K562 (cell line): ENCODE measurements around the gene SLC1A4. TPM values are rescaled to one million over a fixed set of nuclear protein-coding genes. Genes with fewer than 3 reads are reported as not detected.

ENCODE experiments used
- ARNT ChIP-seq, 2 experiments: fragments of 450-650 bp; IDR thresholded peaks; 2 replicates each; pipeline ENCODE4 v1.6.1; 2016; ENCODE audit warnings: mild to moderate bottlenecking in 1 of 2
- ASH1L ChIP-seq: fragments of 450-650 bp; IDR thresholded peaks from 2 replicates; pipeline ENCODE4 v1.6.1; 2018; ENCODE audit warnings: borderline replicate concordance, mild to moderate bottlenecking, low read depth; ENCODE audit not compliant: partially characterized antibody
- ATF3 ChIP-seq, 2 experiments: fragments of 450-650 bp in 1 of 2; sonication (generic) in 1 of 2; formaldehyde crosslinking in 1 of 2; IDR thresholded peaks in 1 of 2; conservative IDR thresholded peaks in 1 of 2; 2 replicates each; pipeline versions ENCODE4 v1.6.1 to v1.8.1; 2016 to 2023; ENCODE audit warnings: mild to moderate bottlenecking in 2 of 2, moderate library complexity in 2 of 2, inconsistent platforms in 1 of 2, missing genetic modification reagents in 1 of 2
- ATF6 ChIP-seq: sonication (generic); formaldehyde crosslinking; IDR thresholded peaks from 2 replicates; pipeline ENCODE4 v1.4.0; 2020; ENCODE audit warnings: mild to moderate bottlenecking, missing genetic modification reagents
- DIDO1 ChIP-seq: fragments of 450-650 bp; IDR thresholded peaks from 2 replicates; pipeline ENCODE4 v1.6.1; 2016; ENCODE audit warnings: low read depth, missing biosample characterization, missing genetic modification characterization
- HNRNPK ChIP-seq: fragments of 200-400 bp; formaldehyde crosslinking; IDR thresholded peaks from one replicate; pipeline ENCODE4 v1.6.1; 2018; ENCODE audit warnings: mild to moderate bottlenecking, low read depth, low read length; ENCODE audit not compliant: poor library complexity, severe bottlenecking
- HNRNPL ChIP-seq: fragments of 200-400 bp; formaldehyde crosslinking; IDR thresholded peaks from 2 replicates; pipeline ENCODE4 v1.6.1; 2017; ENCODE audit warnings: low read depth, mild to moderate bottlenecking, low read length
- MEIS2 ChIP-seq: fragments of 450-650 bp; IDR thresholded peaks from 2 replicates; pipeline ENCODE4 v1.6.1; 2014; ENCODE audit warnings: mild to moderate bottlenecking; ENCODE audit not compliant: partially characterized antibody
- NR1H2 ChIP-seq: sonication (generic); formaldehyde crosslinking; IDR thresholded peaks from 2 replicates; pipeline ENCODE4 v1.4.0; 2020; ENCODE audit warnings: mild to moderate bottlenecking, missing genetic modification reagents
- ZBTB5 ChIP-seq: fragments of 450-650 bp; IDR thresholded peaks from 2 replicates; pipeline ENCODE4 v1.6.1; 2017; ENCODE audit warnings: antibody characterized with exemption
- ZNF165 ChIP-seq: fragments of 250-450 bp; sonication (Bioruptor Pico); IDR thresholded peaks from 2 replicates; pipeline ENCODE4 v1.4.0; 2020; ENCODE audit warnings: borderline replicate concordance
- ZNF212 ChIP-seq: fragments of 450-650 bp; formaldehyde crosslinking; IDR thresholded peaks from 2 replicates; pipeline ENCODE4 v1.4.0; 2020; ENCODE audit warnings: mild to moderate bottlenecking
- ZNF3 ChIP-seq: fragments of 250-450 bp; sonication (Bioruptor Pico); IDR thresholded peaks from 2 replicates; pipeline ENCODE4 v1.5.0; 2021; ENCODE audit warnings: mild to moderate bottlenecking, moderate library complexity
- ZNF77 ChIP-seq: fragments of 250-450 bp; sonication (Bioruptor Pico); IDR thresholded peaks from 2 replicates; pipeline ENCODE4 v1.5.0; 2020
- polyA plus RNA-seq, 8 experiments: library from polyadenylated mRNA; depleted of rRNA in 4 of 8; stranded (reverse) in 5 of 8; unstranded in 3 of 8; fragments of >200 nt; fragmentation: Nextera tagmentation in 2 of 8; fragmentation: Illumina TruSeq in 1 of 8; extraction: Ambion mirVana in 2 of 8; extraction: Trizol in 1 of 8; gene quantifications; 2 replicates each; pipeline versions ENCODE4 v1.2.1 to v1.2.3, GENCODE V29; 2011 to 2014; ENCODE audit warnings: inconsistent platforms in 1 of 8, missing spikeins in 1 of 8
- total RNA-seq, 7 experiments: library from RNA; depleted of rRNA in 6 of 7; stranded (reverse); fragments of >200 nt in 6 of 7; fragmentation: Illumina TruSeq in 2 of 7; extraction: Trizol in 2 of 7; gene quantifications; 2 replicates each; pipeline versions ENCODE4 v1.2.1 to v1.2.3, GENCODE V29; 2011 to 2021; ENCODE audit warnings: low replicate concordance in 1 of 7
- TF ChIP-seq, protein P1 (sequence below): fragments of 250-450 bp; sonication (Bioruptor Pico); IDR thresholded peaks from 2 replicates; pipeline ENCODE4 v1.8.0; 2021; ENCODE audit warnings: mild to moderate bottlenecking, moderate library complexity
- TF ChIP-seq, protein P2 (sequence below): fragments of 450-650 bp; IDR thresholded peaks from 2 replicates; pipeline ENCODE4 v1.6.1; 2018; ENCODE audit not compliant: partially characterized antibody

SLC1A4 gene
- total and polyA plus RNA-seq, 9 of the 15 experiments (the other 6 are each of a cell fraction or from before 2014, with no cell fraction given) = 4.4 to 24.0 (median 10.9) TPM

- TF ChIP-seq ATF6 (CRISPR knock-in tag) = no peak
- no peak for TF ChIP-seq ZNF165 (CRISPR knock-in tag)
- TF ChIP-seq, protein P1, sequence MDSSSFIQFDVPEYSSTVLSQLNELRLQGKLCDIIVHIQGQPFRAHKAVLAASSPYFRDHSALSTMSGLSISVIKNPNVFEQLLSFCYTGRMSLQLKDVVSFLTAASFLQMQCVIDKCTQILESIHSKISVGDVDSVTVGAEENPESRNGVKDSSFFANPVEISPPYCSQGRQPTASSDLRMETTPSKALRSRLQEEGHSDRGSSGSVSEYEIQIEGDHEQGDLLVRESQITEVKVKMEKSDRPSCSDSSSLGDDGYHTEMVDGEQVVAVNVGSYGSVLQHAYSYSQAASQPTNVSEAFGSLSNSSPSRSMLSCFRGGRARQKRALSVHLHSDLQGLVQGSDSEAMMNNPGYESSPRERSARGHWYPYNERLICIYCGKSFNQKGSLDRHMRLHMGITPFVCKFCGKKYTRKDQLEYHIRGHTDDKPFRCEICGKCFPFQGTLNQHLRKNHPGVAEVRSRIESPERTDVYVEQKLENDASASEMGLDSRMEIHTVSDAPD (CRISPR knock-in tag) = no peak
- TF ChIP-seq NR1H2 (CRISPR knock-in tag) = no peak
- no peak for TF ChIP-seq DIDO1 (tag)
- no peak for TF ChIP-seq ZNF3
- no peak for TF ChIP-seq ASH1L
- TF ChIP-seq, protein P2, sequence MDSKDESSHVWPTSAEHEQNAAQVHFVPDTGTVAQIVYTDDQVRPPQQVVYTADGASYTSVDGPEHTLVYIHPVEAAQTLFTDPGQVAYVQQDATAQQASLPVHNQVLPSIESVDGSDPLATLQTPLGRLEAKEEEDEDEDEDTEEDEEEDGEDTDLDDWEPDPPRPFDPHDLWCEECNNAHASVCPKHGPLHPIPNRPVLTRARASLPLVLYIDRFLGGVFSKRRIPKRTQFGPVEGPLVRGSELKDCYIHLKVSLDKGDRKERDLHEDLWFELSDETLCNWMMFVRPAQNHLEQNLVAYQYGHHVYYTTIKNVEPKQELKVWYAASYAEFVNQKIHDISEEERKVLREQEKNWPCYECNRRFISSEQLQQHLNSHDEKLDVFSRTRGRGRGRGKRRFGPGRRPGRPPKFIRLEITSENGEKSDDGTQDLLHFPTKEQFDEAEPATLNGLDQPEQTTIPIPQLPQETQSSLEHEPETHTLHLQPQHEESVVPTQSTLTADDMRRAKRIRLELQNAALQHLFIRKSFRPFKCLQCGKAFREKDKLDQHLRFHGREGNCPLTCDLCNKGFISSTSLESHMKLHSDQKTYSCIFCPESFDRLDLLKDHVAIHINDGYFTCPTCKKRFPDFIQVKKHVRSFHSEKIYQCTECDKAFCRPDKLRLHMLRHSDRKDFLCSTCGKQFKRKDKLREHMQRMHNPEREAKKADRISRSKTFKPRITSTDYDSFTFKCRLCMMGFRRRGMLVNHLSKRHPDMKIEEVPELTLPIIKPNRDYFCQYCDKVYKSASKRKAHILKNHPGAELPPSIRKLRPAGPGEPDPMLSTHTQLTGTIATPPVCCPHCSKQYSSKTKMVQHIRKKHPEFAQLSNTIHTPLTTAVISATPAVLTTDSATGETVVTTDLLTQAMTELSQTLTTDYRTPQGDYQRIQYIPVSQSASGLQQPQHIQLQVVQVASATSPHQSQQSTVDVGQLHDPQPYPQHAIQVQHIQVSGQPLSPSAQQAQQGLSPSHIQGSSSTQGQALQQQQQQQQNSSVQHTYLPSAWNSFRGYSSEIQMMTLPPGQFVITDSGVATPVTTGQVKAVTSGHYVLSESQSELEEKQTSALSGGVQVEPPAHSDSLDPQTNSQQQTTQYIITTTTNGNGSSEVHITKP = peak; percentile 29
- no peak for TF ChIP-seq ZBTB5
- no peak for TF ChIP-seq ZNF77 (CRISPR knock-in tag)
- TF ChIP-seq MEIS2 = peak; percentile 78
- TF ChIP-seq ATF3 (IDR thresholded peaks at IDR 0.05) = peak; percentile 37
- TF ChIP-seq ATF3 (CRISPR knock-in tag; conservative IDR thresholded peaks at IDR 0.05) = no peak
- no peak for TF ChIP-seq ZNF212 (CRISPR knock-in tag)
- no peak for TF ChIP-seq HNRNPK
- TF ChIP-seq HNRNPL = no peak
- no peak for TF ChIP-seq ARNT (IDR thresholded peaks at IDR 0.05)
Measured at GRCh38 chr2:65062843-65063825, 73.9 kb downstream of the SLC1A4 start (continued).
